GM12873 (cell line): Measurements from ENCODE around the gene CDHR3.

Experiments used
- CTCF ChIP-seq: IDR thresholded peaks from 2 replicates; pipeline ENCODE4 v1.5.1; 2012; ENCODE audit warnings: low read depth, mild to moderate bottlenecking, moderate library complexity, low read length, control low read depth; ENCODE audit not compliant: insufficient read depth; ENCODE audit errors: missing control alignments

CDHR3 gene

DNA sequence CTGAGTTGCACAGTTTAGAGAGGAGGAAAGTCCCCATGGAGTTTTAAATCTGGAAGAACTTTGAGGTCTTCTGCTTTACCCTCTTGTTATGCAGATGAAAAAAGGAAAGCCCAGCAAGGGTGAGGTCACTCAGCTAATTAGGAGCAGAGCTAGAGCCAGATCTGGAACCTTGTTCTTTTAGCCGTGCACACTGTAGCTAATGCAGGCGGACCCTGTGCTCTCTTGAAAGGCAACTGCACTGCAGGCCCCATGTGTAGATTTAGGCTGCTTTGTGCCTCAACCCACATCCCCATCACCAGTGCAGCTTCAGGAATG, 85.6 kb downstream of the CDHR3 start:
- no peak for TF ChIP-seq CTCF

- TF ChIP-seq CTCF: no peak
Measured at GRCh38 chr7:106049139-106049752, 86.2 kb downstream of the CDHR3 start.

- peak; percentile 7 for TF ChIP-seq CTCF
Measured at GRCh38 chr7:106050002-106050745, 87.1 kb downstream of the CDHR3 start.

GRCh38 chr7:106050746-106051117, 87.7 kb downstream of the CDHR3 start:
- no peak for TF ChIP-seq CTCF

- no peak for TF ChIP-seq CTCF
Measured at GRCh38 chr7:106052681-106053080, 89.6 kb downstream of the CDHR3 start.

- no peak for TF ChIP-seq CTCF
Measured at GRCh38 chr7:106053109-106053508, 90.0 kb downstream of the CDHR3 start.

- TF ChIP-seq CTCF: no peak
Measured at GRCh38 chr7:106054156-106054910, 91.3 kb downstream of the CDHR3 start.
